ENCODE data around the gene TMTC4. TPM values are rescaled to one million over a fixed set of nuclear protein-coding genes. Genes with fewer than 3 reads are reported as not detected.

Gene TMTC4
- total RNA-seq, 4 donors from 2014 or later, result 5.9 to 36.1 (median 14.5) TPM

- H3K27ac ChIP-seq, result no peak overlapping the region
- intact Hi-C loops (cut with DNase I; ENCODE audit: low total_unique reads), result no loop called here
- no peak for DNase-seq
These were observed 77.3 kb downstream of the TMTC4 start for GRCh38 chr13:100597253-100597652.

GRCh38 chr13:100596516-100596915, 78.1 kb downstream of the TMTC4 start:
- DNase-seq, result no peak
- TF ChIP-seq CTCF (IDR thresholded peaks at IDR 0.05), result no peak
- TF ChIP-seq POLR2A (IDR thresholded peaks at IDR 0.05), result no peak
- H3K27ac ChIP-seq, result no peak overlapping the region

More at GRCh38 chr13:100597253-100597652, 77.3 kb downstream of the TMTC4 start:
- Histone ChIP-seq H3K4me3 (no peak overlapping the region), H3K27me3 (no peaks in the 10 kb centered on the region), H3K4me1 (no peaks in the 10 kb centered on the region), H3K9me3 (no peaks in the 10 kb centered on the region), H3K36me3 (no peaks in the 10 kb centered on the region)
- TF ChIP-seq POLR2A (IDR thresholded peaks at IDR 0.05), result no peak
- no peak for TF ChIP-seq CTCF (IDR thresholded peaks at IDR 0.05)

GRCh38 chr13:100594731-100595130, 79.9 kb downstream of the TMTC4 start:
- TF ChIP-seq CTCF (IDR thresholded peaks at IDR 0.05) (no peak), POLR2A (IDR thresholded peaks at IDR 0.05) (no peak)
- H3K4me1 ChIP-seq, result no peaks in the 10 kb centered on the region
- no peaks in the 10 kb centered on the region for H3K9me3 ChIP-seq
- no peak overlapping the region for H3K4me3 ChIP-seq
- H3K27me3 ChIP-seq, result no peaks in the 10 kb centered on the region
- H3K36me3 ChIP-seq, result no peaks in the 10 kb centered on the region
- intact Hi-C loops (cut with DNase I; ENCODE audit: low total_unique reads), result no loop called here
- no peak for DNase-seq
- H3K27ac ChIP-seq, result no peak overlapping the region

More at GRCh38 chr13:100596516-100596915, 78.1 kb downstream of the TMTC4 start:
- Histone ChIP-seq H3K36me3 (no peaks in the 10 kb centered on the region), H3K27me3 (no peaks in the 10 kb centered on the region), H3K9me3 (no peaks in the 10 kb centered on the region), H3K4me3 (no peak overlapping the region), H3K4me1 (no peaks in the 10 kb centered on the region)
- intact Hi-C loops (cut with DNase I; ENCODE audit: low total_unique reads), result no loop called here

- TF ChIP-seq CTCF (IDR thresholded peaks at IDR 0.05) (no peak), POLR2A (IDR thresholded peaks at IDR 0.05) (no peak)
- Histone ChIP-seq H3K4me3 (no peak overlapping the region), H3K36me3 (no peaks in the 10 kb centered on the region), H3K27me3 (no peaks in the 10 kb centered on the region), H3K27ac (no peak overlapping the region), H3K4me1 (no peaks in the 10 kb centered on the region), H3K9me3 (no peaks in the 10 kb centered on the region)
- intact Hi-C loops (cut with DNase I; ENCODE audit: low total_unique reads), result no loop called here
- DNase-seq, result no peak
These were observed 80.3 kb downstream of the TMTC4 start for GRCh38 chr13:100594255-100594654.

GRCh38 chr13:100589178-100589725, 85.3 kb downstream of the TMTC4 start:
- peaks cover 0 to 4% of the 10 kb centered on the region in 2 donors for H3K4me1 ChIP-seq
- intact Hi-C loops (cut with DNase I; ENCODE audit: low total_unique reads), result no loop called here
- no peak for TF ChIP-seq POLR2A (IDR thresholded peaks at IDR 0.05)
- no peak for TF ChIP-seq CTCF (IDR thresholded peaks at IDR 0.05)
- H3K36me3 ChIP-seq, result no peaks in the 10 kb centered on the region
- H3K27ac ChIP-seq, result no peak overlapping the region
- no peaks in the 10 kb centered on the region for H3K9me3 ChIP-seq
- DNase-seq, result no peak
- no peak overlapping the region for H3K4me3 ChIP-seq
- no peaks in the 10 kb centered on the region for H3K27me3 ChIP-seq
